ENCODE measurements around the gene ENTREP1.

The ENTREP1 gene

DNA sequence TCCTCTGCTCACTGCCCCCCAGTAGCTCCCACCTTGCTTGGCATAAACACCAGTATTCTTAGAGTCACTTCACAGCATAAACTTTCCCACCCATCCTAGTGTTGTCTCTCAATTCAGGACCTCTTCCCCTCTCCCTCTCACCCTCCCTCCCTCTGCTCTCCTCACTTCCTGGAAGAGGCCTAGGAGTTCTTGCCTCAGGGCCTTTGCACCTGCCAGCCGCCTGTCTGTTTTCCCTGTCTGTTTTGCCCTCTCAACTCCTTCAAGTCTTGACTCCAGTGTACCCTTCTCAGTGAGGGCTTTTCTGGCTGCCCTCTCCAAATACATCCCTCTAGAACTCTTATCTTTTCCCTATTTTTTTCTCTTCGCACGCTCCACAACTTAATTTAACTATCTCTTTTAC lies 86.2 kb downstream of the ENTREP1 start:
- TF ChIP-seq, protein P1, sequence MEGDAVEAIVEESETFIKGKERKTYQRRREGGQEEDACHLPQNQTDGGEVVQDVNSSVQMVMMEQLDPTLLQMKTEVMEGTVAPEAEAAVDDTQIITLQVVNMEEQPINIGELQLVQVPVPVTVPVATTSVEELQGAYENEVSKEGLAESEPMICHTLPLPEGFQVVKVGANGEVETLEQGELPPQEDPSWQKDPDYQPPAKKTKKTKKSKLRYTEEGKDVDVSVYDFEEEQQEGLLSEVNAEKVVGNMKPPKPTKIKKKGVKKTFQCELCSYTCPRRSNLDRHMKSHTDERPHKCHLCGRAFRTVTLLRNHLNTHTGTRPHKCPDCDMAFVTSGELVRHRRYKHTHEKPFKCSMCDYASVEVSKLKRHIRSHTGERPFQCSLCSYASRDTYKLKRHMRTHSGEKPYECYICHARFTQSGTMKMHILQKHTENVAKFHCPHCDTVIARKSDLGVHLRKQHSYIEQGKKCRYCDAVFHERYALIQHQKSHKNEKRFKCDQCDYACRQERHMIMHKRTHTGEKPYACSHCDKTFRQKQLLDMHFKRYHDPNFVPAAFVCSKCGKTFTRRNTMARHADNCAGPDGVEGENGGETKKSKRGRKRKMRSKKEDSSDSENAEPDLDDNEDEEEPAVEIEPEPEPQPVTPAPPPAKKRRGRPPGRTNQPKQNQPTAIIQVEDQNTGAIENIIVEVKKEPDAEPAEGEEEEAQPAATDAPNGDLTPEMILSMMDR (IDR thresholded peaks at IDR 0.05; ENCODE audit: low read depth, low read length), result no peak
- DNase-seq (ENCODE audit: extremely low read depth, low read depth), result no peak

DNA sequence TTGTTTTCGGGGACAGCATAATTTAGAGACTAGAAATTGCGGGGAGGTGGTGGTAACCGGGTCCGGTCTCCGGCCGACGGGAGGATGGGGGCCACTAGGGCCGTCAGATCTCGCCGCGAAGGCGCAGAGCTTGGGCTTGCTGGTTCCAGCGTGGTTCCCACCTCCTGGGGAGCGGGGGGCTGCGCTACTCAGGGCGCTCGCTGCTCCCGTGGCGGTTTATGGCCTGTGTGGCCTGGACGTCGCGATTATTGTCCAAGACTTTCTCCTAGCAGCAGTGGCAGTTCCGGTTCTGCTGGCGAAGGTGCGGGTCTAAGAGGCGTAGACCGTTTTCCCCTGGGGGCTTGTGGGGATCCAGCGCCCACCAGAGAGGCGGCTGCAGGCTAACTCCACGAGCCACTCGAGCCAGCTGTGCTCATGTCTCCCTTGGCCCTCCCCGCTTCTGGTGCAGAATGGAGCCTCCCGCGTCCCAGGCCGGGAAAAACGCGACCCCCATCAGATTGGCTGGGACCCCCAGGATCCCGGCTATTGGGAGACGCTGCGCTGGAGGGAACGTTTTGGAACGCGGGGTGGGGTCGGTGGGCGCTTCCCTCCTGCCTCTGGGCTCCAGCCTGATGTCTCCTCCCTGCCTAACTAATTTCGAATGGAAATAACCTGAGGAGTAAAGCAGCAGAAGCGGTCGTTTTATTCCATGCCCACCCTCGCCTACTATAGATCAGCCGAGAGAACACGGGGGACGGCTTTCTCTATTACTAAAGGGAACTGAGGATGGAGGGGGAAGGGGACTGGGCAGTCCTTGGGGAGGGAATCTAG lies 87.1 kb downstream of the ENTREP1 start:
- TF ChIP-seq, protein P1 (IDR thresholded peaks at IDR 0.05; ENCODE audit: low read depth, low read length), result no peak
- no peak for DNase-seq (ENCODE audit: extremely low read depth, low read depth)

DNA sequence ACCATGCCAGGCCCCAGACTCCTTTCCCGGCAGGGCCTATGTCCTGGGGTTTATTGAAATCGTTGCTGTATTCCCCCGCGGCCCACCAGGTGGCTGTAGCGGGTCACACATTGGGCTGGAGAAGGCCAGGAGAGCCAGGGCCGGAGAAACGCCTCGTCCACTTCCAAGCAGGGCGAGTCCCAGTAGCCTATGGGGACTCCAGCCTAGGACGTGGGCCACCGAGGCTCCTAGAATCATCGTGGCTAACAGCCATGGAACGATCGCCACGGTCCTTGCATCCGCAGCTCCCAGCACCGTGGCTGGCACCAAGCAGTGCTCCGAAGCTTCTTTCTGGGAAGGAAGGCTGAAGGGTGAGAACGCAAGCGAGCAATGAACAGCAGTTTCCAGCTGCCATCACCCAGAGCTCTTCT lies 87.7 kb downstream of the ENTREP1 start:
- DNase-seq (ENCODE audit: extremely low read depth, low read depth), result peak; percentile 20
- TF ChIP-seq, protein P1 (IDR thresholded peaks at IDR 0.05; ENCODE audit: low read depth, low read length), result peak; percentile 81

DNA sequence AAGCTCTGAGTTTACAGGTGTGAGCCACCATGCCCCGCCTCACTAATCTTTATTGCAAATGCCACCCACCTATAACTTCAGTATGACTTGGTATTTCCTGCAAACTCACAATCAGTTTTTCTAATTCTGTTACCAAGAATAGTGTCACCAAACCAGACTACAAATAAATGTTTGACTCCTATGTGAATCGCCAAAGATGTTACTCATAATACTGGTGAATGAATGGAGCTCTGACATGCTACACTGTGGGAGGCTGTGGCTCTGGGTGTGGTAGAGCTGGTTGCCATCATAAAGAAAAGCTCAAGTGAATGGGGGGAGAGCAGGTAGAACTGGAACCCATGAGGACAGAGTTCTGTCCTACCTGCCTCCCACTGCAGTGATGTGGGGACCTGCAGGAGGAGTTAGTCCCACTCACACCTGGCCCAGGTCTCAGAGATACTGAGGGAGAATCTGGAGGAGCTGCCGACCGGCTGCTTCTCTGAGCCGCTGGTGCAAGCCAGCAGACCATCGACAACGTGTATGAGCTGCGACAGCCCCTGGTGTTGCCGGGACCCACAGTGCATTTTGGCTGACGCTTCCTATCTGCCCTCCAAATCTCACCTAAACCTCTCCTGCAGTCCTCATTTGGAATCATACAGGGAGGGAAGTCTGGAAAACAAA lies 95.7 kb downstream of the ENTREP1 start:
- DNase-seq (ENCODE audit: extremely low read depth, low read depth), result no peak
- TF ChIP-seq, protein P1 (IDR thresholded peaks at IDR 0.05; ENCODE audit: low read depth, low read length), result no peak

DNA sequence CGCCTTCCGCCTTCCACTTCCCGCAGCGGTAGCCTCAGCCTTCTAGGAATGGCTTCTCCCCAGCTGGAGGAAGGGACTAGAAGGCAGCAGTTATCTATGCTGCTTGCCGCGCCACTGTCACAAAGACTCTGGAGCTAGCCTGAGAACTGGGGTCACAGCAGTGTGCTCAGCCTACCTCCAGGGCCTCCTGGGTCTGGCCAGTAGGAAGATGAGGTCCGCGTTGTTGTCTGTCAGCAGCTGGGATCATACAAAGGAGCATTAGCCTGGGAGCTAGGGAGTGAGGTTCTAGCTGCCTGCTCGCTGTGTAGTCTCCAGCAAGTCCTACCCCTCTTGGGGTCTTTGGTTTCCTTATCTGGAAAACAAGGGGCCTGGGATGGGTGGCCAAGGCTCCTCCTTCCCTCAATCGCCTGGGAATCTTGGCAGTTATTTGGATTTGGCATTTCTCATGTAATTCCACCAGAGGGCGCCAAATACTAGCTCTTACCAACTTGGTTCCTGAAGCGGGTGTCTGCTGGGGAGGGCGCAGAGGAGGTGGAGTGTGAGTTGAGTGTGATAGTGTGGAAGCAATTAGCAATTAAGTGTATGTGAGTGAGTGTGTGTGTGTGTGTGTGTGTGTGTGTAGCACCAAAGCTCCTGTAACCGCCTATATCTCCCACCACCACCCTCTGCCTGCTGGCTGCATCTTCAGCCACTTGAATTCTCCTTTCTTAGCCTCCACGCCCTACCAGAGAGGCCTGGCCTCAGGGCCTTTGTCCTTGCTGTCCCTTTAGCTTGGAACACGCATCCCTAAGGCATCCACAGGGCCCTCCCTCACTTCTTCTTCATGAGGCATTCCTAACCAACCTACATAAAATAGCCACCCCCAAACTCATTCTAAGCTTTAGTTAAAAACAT lies 97.1 kb downstream of the ENTREP1 start:
- TF ChIP-seq, protein P1 (IDR thresholded peaks at IDR 0.05; ENCODE audit: low read depth, low read length), result peak; percentile 67
- no peak for DNase-seq (ENCODE audit: extremely low read depth, low read depth)

DNA sequence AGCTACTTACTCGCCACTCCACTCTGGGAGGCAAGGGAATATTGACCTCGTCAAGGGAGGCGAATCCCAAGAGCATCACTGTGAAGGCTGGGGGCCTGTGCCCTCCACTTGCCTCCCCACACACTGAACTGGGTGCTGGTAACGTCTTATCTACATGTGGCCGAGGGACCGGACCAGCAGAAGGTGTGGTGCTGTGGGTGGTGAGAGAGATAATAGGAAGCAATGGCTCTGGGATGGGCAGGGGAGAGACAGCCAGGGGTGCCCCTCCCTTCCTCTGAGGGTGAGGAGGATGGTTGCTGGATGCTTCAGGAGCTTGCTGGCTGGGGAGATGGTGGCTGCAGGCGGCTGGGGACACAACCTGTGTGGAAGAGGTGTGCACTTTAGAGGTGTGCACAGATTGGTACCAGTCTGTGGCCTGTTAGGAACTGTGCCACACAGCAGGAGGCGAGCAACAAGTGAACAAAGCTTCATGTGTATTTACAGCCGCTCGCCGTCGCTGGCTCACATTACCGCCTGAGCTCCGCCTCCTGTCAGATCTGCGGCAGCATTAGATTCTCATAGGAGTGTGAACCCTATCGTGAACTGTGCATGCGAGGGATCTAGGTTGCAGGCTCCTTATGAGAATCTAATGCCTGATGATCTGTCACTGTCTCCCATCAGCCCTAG lies 100.3 kb downstream of the ENTREP1 start:
- no peak for DNase-seq (ENCODE audit: extremely low read depth, low read depth)
- TF ChIP-seq, protein P1 (IDR thresholded peaks at IDR 0.05; ENCODE audit: low read depth, low read length), result no peak

Data from AG09319 (cell line).